SK-N-SH (cell line): Measurements from ENCODE around the gene LRP10. TPM values are rescaled to one million over a fixed set of nuclear protein-coding genes. Genes with fewer than 3 reads are reported as not detected.

Experiments
- CTCF ChIA-PET: fragments of 300-600, 350-600 bp; formaldehyde crosslinking; extraction: SDS; loops from one replicate; lab custom pipeline; 2021; lab: Yijun Ruan, JAX
- POLR2A ChIA-PET: fragments of 350-600 bp; sonication (Branson Sonifier 250); formaldehyde crosslinking; extraction: SDS; loops from one replicate; lab custom pipeline; 2020; ENCODE audit warnings: antibody characterized with exemption, inconsistent platforms; lab: Yijun Ruan, JAX
- DNase-seq: peaks from one replicate; pipeline ENCODE4 v3.0.0; 2012
- H2AFZ ChIP-seq: fragments of 200-600 bp; sonication (generic); 2 replicates; pipeline ENCODE4 v1.8.1; 2016; ENCODE audit warnings: antibody characterized with exemption, mild to moderate bottlenecking, low read depth
- H3F3A ChIP-seq: fragments of 200-600 bp; sonication (generic); replicated peaks from 2 replicates; pipeline ENCODE3; 2016; ENCODE audit warnings: antibody characterized with exemption, mild to moderate bottlenecking; ENCODE audit not compliant: insufficient read depth
- H3K27ac ChIP-seq, 2 experiments: fragments of 200-500 bp in 1 of 2; fragments of 200-600 bp in 1 of 2; sonication (Bioruptor generic) in 1 of 2; sonication (generic), shearing (Covaris generic) in 1 of 2; 2 replicates each; pipeline versions ENCODE4 v1.5.1 to v1.6.1; 2014 to 2016; ENCODE audit warnings: low read depth in 2 of 2, inconsistent platforms in 1 of 2, low read length in 1 of 2, mild to moderate bottlenecking in 1 of 2, mixed read lengths in 1 of 2
- H3K27me3 ChIP-seq: fragments of 200-600 bp; sonication (generic), shearing (Covaris generic); 2 replicates; pipeline ENCODE4 v1.6.1; 2016; ENCODE audit warnings: mixed run types; ENCODE audit not compliant: insufficient read depth
- H3K36me3 ChIP-seq, 2 experiments: fragments of 200-500 bp in 1 of 2; fragments of 200-600 bp in 1 of 2; sonication (Bioruptor generic) in 1 of 2; sonication (generic) in 1 of 2; replicated peaks in 1 of 2; 2 replicates each; pipeline versions ENCODE3 to v1.5.1; 2014 to 2016; ENCODE audit warnings: low read length in 1 of 2, mild to moderate bottlenecking in 1 of 2; ENCODE audit not compliant: insufficient read depth in 2 of 2, control insufficient read depth in 1 of 2
- H3K4me1 ChIP-seq, 2 experiments: fragments of 200-500 bp in 1 of 2; fragments of 200-600 bp in 1 of 2; sonication (Bioruptor generic) in 1 of 2; sonication (generic), shearing (Covaris generic) in 1 of 2; 2 replicates each; pipeline versions ENCODE4 v1.5.1 to v1.6.1; 2014 to 2016; ENCODE audit warnings: low read depth in 1 of 2, low read length in 1 of 2, mixed run types in 1 of 2; ENCODE audit not compliant: insufficient read depth in 2 of 2, control insufficient read depth in 1 of 2
- H3K4me2 ChIP-seq: fragments of 200-600 bp; sonication (generic), shearing (Covaris generic); 2 replicates; pipeline ENCODE4 v1.6.1; 2017; ENCODE audit warnings: mixed run types
- H3K4me3 ChIP-seq, 2 experiments: fragments of 200-500 bp in 1 of 2; fragments of 200-600 bp in 1 of 2; sonication (Bioruptor generic) in 1 of 2; sonication (generic), shearing (Covaris generic) in 1 of 2; 2 replicates each; pipeline versions ENCODE4 v1.5.1 to v1.8.1; 2014 to 2016; ENCODE audit warnings: low read depth in 2 of 2, inconsistent platforms in 1 of 2, low read length in 1 of 2, mild to moderate bottlenecking in 1 of 2, mixed read lengths in 1 of 2, moderate library complexity in 1 of 2
- H3K79me2 ChIP-seq: fragments of 200-600 bp; sonication (generic); 2 replicates; pipeline ENCODE4 v1.8.1; 2017; ENCODE audit warnings: mild to moderate bottlenecking; ENCODE audit not compliant: insufficient read depth
- H3K9ac ChIP-seq: fragments of 200-600 bp; sonication (generic); 2 replicates; pipeline ENCODE4 v1.6.1; 2017; ENCODE audit warnings: mixed run types
- H3K9me2 ChIP-seq: fragments of 200-600 bp; sonication (generic); 2 replicates; pipeline ENCODE4 v1.6.1; 2017; ENCODE audit warnings: mixed run types
- H3K9me3 ChIP-seq: fragments of 200-600 bp; sonication (generic); 2 replicates; pipeline ENCODE4 v1.6.1; 2017; ENCODE audit warnings: mixed run types, mild to moderate bottlenecking, moderate library complexity
- H4K20me1 ChIP-seq: fragments of 200-600 bp; sonication (generic); 2 replicates; pipeline ENCODE4 v1.6.1; 2017; ENCODE audit warnings: mild to moderate bottlenecking, mixed run types; ENCODE audit not compliant: insufficient read depth
- ELF1 ChIP-seq: IDR thresholded peaks from 2 replicates; pipeline ENCODE4 v1.4.0; 2012
- EZH2phosphoT487 ChIP-seq: fragments of 200-600 bp; sonication (generic); IDR thresholded peaks from 2 replicates; pipeline ENCODE4 v1.6.1; 2017; ENCODE audit warnings: low read depth, mixed run types, mild to moderate bottlenecking, antibody characterized with exemption, moderate library complexity, borderline replicate concordance
- GABPA ChIP-seq: IDR thresholded peaks from 2 replicates; pipeline ENCODE4 v1.4.0; 2012; ENCODE audit warnings: low read depth, mild to moderate bottlenecking
- NFIC ChIP-seq: IDR thresholded peaks from 2 replicates; pipeline ENCODE4 v1.4.0; 2012; ENCODE audit warnings: borderline replicate concordance
- POLR2AphosphoS5 ChIP-seq: IDR thresholded peaks from 2 replicates; pipeline ENCODE4 v1.6.1; 2012; ENCODE audit warnings: low read depth, low read length
- RCOR1 ChIP-seq: fragments of 150-350 bp; IDR thresholded peaks from 2 replicates; pipeline ENCODE4 v1.6.1; 2017; ENCODE audit warnings: antibody characterized with exemption, low read length
- RFX5 ChIP-seq: IDR thresholded peaks from 2 replicates; pipeline ENCODE4 v1.6.1; 2012; ENCODE audit warnings: mild to moderate bottlenecking, improper control_type of control experiment, low read length
- SIN3A ChIP-seq: IDR thresholded peaks from 2 replicates; pipeline ENCODE4 v1.6.1; 2012; ENCODE audit warnings: low read depth, mild to moderate bottlenecking, low read length, moderate library complexity, borderline replicate concordance
- TAF1 ChIP-seq: IDR thresholded peaks from 2 replicates; pipeline ENCODE4 v1.6.1; 2012; ENCODE audit warnings: low read depth, mild to moderate bottlenecking, low read length, moderate library complexity, borderline replicate concordance
- TCF12 ChIP-seq: IDR thresholded peaks from 2 replicates; pipeline ENCODE4 v1.4.0; 2012
- WGBS: methylation state at CpG from one replicate; pipeline ENCODE4 v1.1.6; 2017; ENCODE audit warnings: low lambda C conversion rate; 5-methylcytosine and 5-hydroxymethylcytosine counted together
- polyA plus RNA-seq, 3 experiments: library from polyadenylated mRNA; depleted of rRNA; stranded (reverse); fragments of >200 nt; gene quantifications; 2 replicates each; pipeline ENCODE4 v1.2.3, GENCODE V29; 2012
- TF ChIP-seq, protein P1 (sequence below): IDR thresholded peaks from 2 replicates; pipeline ENCODE4 v1.4.0; 2012; ENCODE audit warnings: low read depth, borderline replicate concordance
- TF ChIP-seq, protein P2 (sequence below): IDR thresholded peaks from 2 replicates; pipeline ENCODE4 v1.6.1; 2012; ENCODE audit warnings: mild to moderate bottlenecking, low read depth, low read length, moderate library complexity
- TF ChIP-seq, protein P3 (sequence below): IDR thresholded peaks from 2 replicates; pipeline ENCODE4; 2012

LRP10 gene
- polyA plus RNA-seq, 1 of the 3 experiments (the other 2 are of a cell fraction), result 117 TPM

DNA sequence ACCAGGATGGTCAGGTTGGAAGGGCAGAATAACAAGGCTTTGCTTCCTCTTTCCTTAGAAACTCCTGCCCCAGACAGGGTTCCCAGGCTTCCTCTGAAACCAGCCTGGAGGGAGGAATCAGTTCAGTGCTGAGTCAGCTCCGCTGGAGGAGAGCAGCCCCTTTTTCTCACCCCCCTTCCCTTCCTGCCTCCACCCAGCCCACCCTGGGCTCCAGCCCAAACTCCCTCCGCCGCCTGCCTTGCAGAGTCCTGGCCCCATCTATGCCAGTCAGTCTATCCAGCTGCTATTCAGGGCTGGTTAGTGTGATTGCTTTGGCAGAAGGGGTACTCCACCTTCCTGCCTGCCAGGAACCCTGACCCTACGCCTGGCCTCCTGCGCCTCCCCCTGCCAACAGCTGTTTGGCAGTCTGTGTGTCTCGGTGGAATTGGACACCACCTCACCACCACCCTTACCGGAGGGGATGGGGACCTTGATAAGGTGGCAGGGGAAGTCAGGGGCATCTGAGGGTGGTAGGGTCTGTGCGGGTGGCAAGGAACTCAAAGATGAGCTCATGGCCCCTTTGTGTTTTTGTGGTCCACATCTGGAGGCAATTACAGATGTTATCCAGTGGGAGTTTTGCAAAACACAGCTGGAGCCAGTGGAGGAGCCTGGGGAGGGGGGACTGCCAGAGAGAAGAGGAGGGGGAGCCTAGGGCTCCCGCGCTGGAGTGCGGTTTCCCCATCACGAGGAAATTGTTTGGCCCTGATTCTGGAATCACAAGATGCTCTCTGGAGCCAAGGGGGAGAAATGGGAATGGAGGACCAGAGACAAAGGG lies 23.0 kb upstream of the LRP10 start (continued):
- TF ChIP-seq, protein P1, sequence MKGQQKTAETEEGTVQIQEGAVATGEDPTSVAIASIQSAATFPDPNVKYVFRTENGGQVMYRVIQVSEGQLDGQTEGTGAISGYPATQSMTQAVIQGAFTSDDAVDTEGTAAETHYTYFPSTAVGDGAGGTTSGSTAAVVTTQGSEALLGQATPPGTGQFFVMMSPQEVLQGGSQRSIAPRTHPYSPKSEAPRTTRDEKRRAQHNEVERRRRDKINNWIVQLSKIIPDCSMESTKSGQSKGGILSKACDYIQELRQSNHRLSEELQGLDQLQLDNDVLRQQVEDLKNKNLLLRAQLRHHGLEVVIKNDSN, result no peak
- TF ChIP-seq TAF1 (no peak), SIN3A (no peak)

DNA sequence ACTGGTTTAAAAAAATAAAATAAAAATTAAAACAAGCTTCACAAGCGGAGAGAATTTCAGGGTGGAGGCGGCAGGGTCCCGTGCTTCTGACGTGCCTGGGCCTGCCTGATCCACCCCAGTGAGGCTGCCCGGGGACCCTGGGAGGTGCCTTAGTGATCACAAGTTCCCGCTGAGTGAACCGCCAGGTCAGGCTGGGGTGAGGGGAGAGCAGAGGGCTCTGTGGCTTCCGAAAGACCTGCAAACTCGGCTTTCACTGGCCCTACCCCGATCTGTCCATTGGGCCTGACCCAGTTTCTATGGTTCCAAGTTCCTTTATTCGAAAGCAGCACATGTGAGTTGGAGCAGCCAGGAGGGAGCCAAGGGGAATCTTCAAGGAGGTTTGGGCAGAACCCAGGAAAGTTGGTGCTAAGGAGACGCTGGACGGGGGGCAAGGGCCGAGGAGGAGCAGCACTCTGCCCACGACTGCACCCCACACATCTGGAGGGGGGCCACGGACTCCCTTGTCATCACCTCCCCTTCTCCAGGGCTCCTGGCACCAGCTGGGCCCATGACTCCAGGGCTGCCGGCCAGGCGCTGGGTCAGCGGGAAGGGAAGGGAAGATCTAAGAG lies 22.2 kb upstream of the LRP10 start:
- ChIA-PET CTCF (interaction anchor here (0.9 to 18.5 kb wide), 12 partner anchors 12 to 307 kb away, joined by 3 to 472 read pairs (median 4); partner anchors contain the start of genes MMP14, MRPL52, REM2 and SLC7A7), POLR2A (interaction anchor here (0.6 to 2.8 kb wide), 11 partner anchors 9 to 83 kb away, joined by 3 to 16 read pairs (median 5); partner anchors contain the start of genes OXA1L, RBM23 and REM2)
- H3K27me3 ChIP-seq, result no peaks in the 10 kb centered on the region
- H3K9ac ChIP-seq, result no peak overlapping the region
- no peaks in the 10 kb centered on the region for H3K79me2 ChIP-seq
- H3F3A ChIP-seq, result peaks cover 18% of the 10 kb centered on the region
- no peaks in the 10 kb centered on the region for H3K9me2 ChIP-seq
- no peak overlapping the region for H2AFZ ChIP-seq
- peak overlapping the region; percentile 53 to 90 for H3K27ac ChIP-seq
- peak; percentile 56 for DNase-seq
- no peaks in the 10 kb centered on the region for H4K20me1 ChIP-seq
- H3K4me1 ChIP-seq, result peaks cover 31 to 36% of the 10 kb centered on the region in 2 experiments
- H3K9me3 ChIP-seq, result no peaks in the 10 kb centered on the region
- no peak overlapping the region for H3K4me3 ChIP-seq
- H3K4me2 ChIP-seq, result 0 out of 2 replicates have a peak overlapping the region, but pooled peaks have one; percentile 15
- 84% methylated on average over 14 of the region's 19 CpGs for WGBS
- TF ChIP-seq EZH2phosphoT487, result no peak
- no peak for TF ChIP-seq RFX5
- TF ChIP-seq RCOR1, result no peak
- no peak for TF ChIP-seq GABPA
- TF ChIP-seq POLR2AphosphoS5, result no peak
- no peak for TF ChIP-seq ELF1
- TF ChIP-seq, all 33 proteins: peak for 0
- H3K36me3 ChIP-seq, result peaks cover 0 to 4% of the 10 kb centered on the region in 2 experiments

DNA sequence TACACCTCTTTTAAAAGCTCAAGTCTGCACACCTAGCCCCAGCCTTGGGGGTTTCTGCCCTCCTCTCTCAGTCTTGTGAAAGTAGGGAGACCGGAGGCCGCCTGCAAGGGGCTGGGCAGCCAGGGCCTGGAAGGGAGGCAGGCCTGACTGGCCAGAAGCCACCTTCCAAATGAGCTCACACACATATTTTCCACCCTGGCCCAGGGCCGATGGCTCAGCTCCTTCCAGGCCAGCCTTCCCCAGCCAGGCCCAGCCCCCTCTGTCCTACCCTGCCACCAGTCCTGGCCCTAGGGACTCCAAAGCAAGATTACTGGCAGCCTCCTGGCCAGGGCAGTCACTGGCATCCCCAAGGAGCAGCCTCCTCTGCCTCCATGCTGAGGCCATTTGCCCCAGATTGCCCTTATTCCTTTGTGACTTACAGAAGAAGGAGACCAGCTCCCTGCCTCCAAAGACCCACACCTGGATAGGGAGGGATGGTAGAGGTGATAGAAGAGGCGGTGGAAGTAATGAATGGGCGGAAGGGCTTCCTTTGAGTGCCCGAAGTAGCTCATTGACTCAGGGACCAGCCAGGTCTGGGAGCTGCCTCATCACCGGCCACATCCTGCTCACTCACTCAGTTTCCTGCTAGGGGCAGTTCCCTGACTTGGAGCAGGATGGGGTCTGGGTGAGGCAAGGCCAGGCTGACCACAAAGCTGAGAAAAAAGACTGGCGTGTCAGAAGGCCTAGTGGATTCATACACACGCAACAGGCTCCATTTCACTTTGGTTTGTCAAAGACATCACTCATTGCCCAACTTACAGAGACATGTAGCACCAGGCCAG lies 20.4 kb upstream of the LRP10 start:
- Histone ChIP-seq H3K27me3 (no peaks in the 10 kb centered on the region), H3K79me2 (no peaks in the 10 kb centered on the region), H2AFZ (peak overlapping the region; percentile 88), H3K27ac (peak overlapping the region in 1 of 2 experiments; percentile 90; a peak in 3 of 4 replicates), H3K9me3 (no peaks in the 10 kb centered on the region), H3K9me2 (no peaks in the 10 kb centered on the region), H3K4me3 (no peak overlapping the region), H3K36me3 (no peaks in the 10 kb centered on the region), H3K4me1 (peaks cover 31 to 36% of the 10 kb centered on the region in 2 experiments), H3F3A (peaks cover 18% of the 10 kb centered on the region), H3K9ac (peak overlapping the region; percentile 77), H4K20me1 (no peaks in the 10 kb centered on the region), H3K4me2 (peak overlapping the region; percentile 60)
- POLR2A ChIA-PET, result interaction anchor here (1.1 to 1.4 kb wide), 2 partner anchors 28 to 48 kb away, joined by 3 to 4 read pairs; no protein-coding TSS in a partner anchor
- TF ChIP-seq, protein P2, sequence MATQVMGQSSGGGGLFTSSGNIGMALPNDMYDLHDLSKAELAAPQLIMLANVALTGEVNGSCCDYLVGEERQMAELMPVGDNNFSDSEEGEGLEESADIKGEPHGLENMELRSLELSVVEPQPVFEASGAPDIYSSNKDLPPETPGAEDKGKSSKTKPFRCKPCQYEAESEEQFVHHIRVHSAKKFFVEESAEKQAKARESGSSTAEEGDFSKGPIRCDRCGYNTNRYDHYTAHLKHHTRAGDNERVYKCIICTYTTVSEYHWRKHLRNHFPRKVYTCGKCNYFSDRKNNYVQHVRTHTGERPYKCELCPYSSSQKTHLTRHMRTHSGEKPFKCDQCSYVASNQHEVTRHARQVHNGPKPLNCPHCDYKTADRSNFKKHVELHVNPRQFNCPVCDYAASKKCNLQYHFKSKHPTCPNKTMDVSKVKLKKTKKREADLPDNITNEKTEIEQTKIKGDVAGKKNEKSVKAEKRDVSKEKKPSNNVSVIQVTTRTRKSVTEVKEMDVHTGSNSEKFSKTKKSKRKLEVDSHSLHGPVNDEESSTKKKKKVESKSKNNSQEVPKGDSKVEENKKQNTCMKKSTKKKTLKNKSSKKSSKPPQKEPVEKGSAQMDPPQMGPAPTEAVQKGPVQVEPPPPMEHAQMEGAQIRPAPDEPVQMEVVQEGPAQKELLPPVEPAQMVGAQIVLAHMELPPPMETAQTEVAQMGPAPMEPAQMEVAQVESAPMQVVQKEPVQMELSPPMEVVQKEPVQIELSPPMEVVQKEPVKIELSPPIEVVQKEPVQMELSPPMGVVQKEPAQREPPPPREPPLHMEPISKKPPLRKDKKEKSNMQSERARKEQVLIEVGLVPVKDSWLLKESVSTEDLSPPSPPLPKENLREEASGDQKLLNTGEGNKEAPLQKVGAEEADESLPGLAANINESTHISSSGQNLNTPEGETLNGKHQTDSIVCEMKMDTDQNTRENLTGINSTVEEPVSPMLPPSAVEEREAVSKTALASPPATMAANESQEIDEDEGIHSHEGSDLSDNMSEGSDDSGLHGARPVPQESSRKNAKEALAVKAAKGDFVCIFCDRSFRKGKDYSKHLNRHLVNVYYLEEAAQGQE, result no peak
- peak; percentile 21; the same call in 1 of the 2 replicates for TF ChIP-seq TCF12
- TF ChIP-seq, protein P3, sequence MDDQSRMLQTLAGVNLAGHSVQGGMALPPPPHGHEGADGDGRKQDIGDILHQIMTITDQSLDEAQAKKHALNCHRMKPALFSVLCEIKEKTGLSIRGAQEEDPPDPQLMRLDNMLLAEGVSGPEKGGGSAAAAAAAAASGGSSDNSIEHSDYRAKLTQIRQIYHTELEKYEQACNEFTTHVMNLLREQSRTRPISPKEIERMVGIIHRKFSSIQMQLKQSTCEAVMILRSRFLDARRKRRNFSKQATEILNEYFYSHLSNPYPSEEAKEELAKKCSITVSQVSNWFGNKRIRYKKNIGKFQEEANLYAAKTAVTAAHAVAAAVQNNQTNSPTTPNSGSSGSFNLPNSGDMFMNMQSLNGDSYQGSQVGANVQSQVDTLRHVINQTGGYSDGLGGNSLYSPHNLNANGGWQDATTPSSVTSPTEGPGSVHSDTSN, result peak; percentile 48; the same call in 1 of the 2 replicates
- TF ChIP-seq NFIC, result peak; percentile 19; the same call in 1 of the 2 replicates
- CTCF ChIA-PET, result interaction anchor here (0.6 to 18.5 kb wide), 14 partner anchors 12 to 302 kb away, joined by 3 to 472 read pairs (median 5); partner anchors contain the start of genes MMP14, MRPL52, REM2 and SLC7A7
- DNase-seq, result no peak
- WGBS, result 31% methylated on average over 6 of the region's 9 CpGs
